SK-N-SH treated with all-trans-retinoic acid at 6 μM for 48 hours (cell line): Measurements from ENCODE around the gene VWA5A.

Experiments used
- BACH2 ChIP-seq: fragments of 250-450 bp; sonication (Bioruptor Pico); IDR thresholded peaks from 2 replicates; pipeline ENCODE4 v1.9.0; 2021; ENCODE audit warnings: mild to moderate bottlenecking, borderline replicate concordance
- CREB5 ChIP-seq: fragments of 250-450 bp; sonication (Bioruptor Pico); IDR thresholded peaks from 2 replicates; pipeline ENCODE4 v1.5.1; 2020; ENCODE audit warnings: low read depth, mild to moderate bottlenecking, moderate library complexity
- CSDC2 ChIP-seq: fragments of 250-450 bp; sonication (Bioruptor Pico); IDR thresholded peaks from 2 replicates; pipeline ENCODE4 v1.5.0; 2020; ENCODE audit warnings: mild to moderate bottlenecking, moderate library complexity
- CSRNP3 ChIP-seq: fragments of 250-450 bp; sonication (Bioruptor Pico); IDR thresholded peaks from 2 replicates; pipeline ENCODE4 v1.5.1; 2021; ENCODE audit warnings: mild to moderate bottlenecking, moderate library complexity
- ESRRG ChIP-seq: fragments of 250-450 bp; sonication (Bioruptor Pico); IDR thresholded peaks from 2 replicates; pipeline ENCODE4 v1.6.1; 2021; ENCODE audit warnings: mild to moderate bottlenecking
- ISL1 ChIP-seq: fragments of 250-450 bp; sonication (Bioruptor Pico); IDR thresholded peaks from 2 replicates; pipeline ENCODE4 v2.1.2; 2022; ENCODE audit warnings: mild to moderate bottlenecking, moderate library complexity
- PATZ1 ChIP-seq: fragments of 250-450 bp; sonication (Bioruptor Pico); IDR thresholded peaks from 2 replicates; pipeline ENCODE4 v1.8.0; 2020; ENCODE audit warnings: mild to moderate bottlenecking, moderate library complexity, borderline replicate concordance
- PPARA ChIP-seq: fragments of 250-450 bp; sonication (Bioruptor Pico); IDR thresholded peaks from 2 replicates; pipeline ENCODE4 v1.5.0; 2020; ENCODE audit warnings: mild to moderate bottlenecking, borderline replicate concordance
- RARB ChIP-seq: fragments of 250-450 bp; sonication (Bioruptor Pico); IDR thresholded peaks from 2 replicates; pipeline ENCODE4 v1.8.0; 2021; ENCODE audit warnings: mild to moderate bottlenecking, moderate library complexity
- SNAI2 ChIP-seq: fragments of 250-450 bp; sonication (Bioruptor Pico); IDR thresholded peaks from 2 replicates; pipeline ENCODE4 v1.5.0; 2020; ENCODE audit warnings: mild to moderate bottlenecking, moderate library complexity
- TSHZ2 ChIP-seq: fragments of 250-450 bp; sonication (Bioruptor Pico); IDR thresholded peaks from 2 replicates; pipeline ENCODE4 v1.5.0; 2020; ENCODE audit warnings: mild to moderate bottlenecking, moderate library complexity
- ZFP3 ChIP-seq: fragments of 250-450 bp; sonication (Bioruptor Pico); IDR thresholded peaks from 2 replicates; pipeline ENCODE4 v1.5.0; 2020; ENCODE audit warnings: mild to moderate bottlenecking, moderate library complexity
- ZFP30 ChIP-seq: fragments of 450-650 bp; formaldehyde crosslinking; IDR thresholded peaks from 2 replicates; pipeline ENCODE4 v1.5.0; 2022; ENCODE audit warnings: mild to moderate bottlenecking, moderate library complexity

GRCh38 chr11:124108156-124108555, 7.1 kb upstream of the VWA5A start:
- TF ChIP-seq PATZ1 (CRISPR knock-in tag) (no peak), CSRNP3 (CRISPR knock-in tag) (no peak), CREB5 (CRISPR knock-in tag) (no peak), ISL1 (CRISPR knock-in tag) (no peak), ZFP30 (CRISPR knock-in tag) (no peak), ESRRG (CRISPR knock-in tag) (no peak), ZFP3 (no peak), PPARA (CRISPR knock-in tag) (no peak), CSDC2 (CRISPR knock-in tag) (no peak), TSHZ2 (CRISPR knock-in tag) (no peak), SNAI2 (CRISPR knock-in tag) (no peak), BACH2 (CRISPR knock-in tag) (no peak), RARB (CRISPR knock-in tag) (no peak)
